Effector CD4-positive, alpha-beta T cell (primary cell): ENCODE results near the gene GPR155.
"Not testable (repeated sequence)": the region's sequence is repeated elsewhere in the genome, so short reads cannot be mapped to it uniquely, and the experiment has no call there.

ENCODE experiments used
- DNase-seq: peaks from one replicate; pipeline ENCODE4 v3.0.0-alpha.2; 2020

Gene GPR155

GRCh38 chr2:174436351-174436750 is 50.5 kb downstream of the GPR155 start:
- DNase-seq = no peak

DNA sequence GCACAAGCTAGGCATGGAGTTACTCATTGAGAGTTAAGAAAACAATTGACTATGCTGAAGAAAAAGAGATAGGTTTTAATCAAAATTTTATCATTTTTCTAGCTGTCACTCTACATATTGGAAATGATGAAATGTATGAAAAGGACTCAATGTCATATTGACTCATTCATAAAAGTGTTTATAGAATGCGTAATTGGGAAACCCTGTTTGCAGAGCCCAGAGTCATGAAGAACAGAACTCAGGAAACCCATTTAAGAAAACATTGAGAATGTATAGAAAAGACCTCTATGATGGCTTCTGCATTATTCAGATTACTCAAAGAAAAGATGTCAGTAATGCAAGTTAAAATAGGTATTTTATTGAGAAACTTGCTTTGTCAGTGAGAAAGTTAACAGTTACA is 54.9 kb downstream of the GPR155 start:
- DNase-seq = no peak

GRCh38 chr2:174430066-174430465 is 56.8 kb downstream of the GPR155 start:
- no peak for DNase-seq

DNA sequence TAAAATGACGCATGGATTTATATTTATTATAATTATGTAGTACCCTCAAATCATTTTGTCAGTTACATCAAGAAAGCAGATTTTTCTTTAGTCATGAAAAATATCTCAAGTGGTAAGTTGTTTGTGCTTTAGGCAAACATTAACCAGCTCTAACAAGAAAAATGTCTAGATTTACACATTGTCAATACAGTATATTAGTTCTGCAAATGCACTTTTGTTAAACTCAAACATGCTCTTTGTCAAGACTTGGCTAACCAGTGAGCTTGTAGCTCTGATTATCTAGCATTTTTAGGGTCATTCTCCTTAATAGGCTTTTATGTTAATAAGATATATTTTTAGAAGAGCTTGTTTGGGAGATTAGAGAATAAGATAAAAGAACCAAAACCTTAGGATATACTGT is 58.6 kb downstream of the GPR155 start:
- no peak for DNase-seq

- DNase-seq = no peak
Measured at GRCh38 chr2:174412256-174412655, 74.6 kb downstream of the GPR155 start.

- not testable (repeated sequence) for DNase-seq
Measured at GRCh38 chr2:174410039-174410438, 76.8 kb downstream of the GPR155 start.

GRCh38 chr2:174403628-174404027 is 83.2 kb downstream of the GPR155 start:
- no peak for DNase-seq

DNA sequence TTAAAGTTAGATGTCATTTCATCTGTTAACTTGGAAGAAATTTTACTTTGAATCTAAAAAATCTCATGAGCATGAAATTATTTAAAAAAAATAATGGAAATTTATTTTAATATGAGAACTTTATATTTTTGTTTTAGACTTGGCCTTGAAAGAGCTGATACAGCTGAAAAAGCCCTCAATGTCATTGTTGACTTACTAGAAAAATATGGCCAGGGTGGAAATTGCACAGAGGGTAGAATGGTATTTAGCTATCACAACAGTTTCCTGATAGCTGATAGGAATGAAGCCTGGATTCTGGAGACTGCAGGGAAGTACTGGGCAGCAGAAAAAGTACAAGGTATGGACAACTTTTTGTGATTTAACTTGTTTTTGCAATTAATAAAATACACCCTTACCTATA is 86.0 kb downstream of the GPR155 start:
- DNase-seq = no peak

- no peak for DNase-seq
Measured at GRCh38 chr2:174399171-174399570, 87.7 kb downstream of the GPR155 start.

- DNase-seq = no peak
Measured at GRCh38 chr2:174397773-174398172, 89.1 kb downstream of the GPR155 start.

DNA sequence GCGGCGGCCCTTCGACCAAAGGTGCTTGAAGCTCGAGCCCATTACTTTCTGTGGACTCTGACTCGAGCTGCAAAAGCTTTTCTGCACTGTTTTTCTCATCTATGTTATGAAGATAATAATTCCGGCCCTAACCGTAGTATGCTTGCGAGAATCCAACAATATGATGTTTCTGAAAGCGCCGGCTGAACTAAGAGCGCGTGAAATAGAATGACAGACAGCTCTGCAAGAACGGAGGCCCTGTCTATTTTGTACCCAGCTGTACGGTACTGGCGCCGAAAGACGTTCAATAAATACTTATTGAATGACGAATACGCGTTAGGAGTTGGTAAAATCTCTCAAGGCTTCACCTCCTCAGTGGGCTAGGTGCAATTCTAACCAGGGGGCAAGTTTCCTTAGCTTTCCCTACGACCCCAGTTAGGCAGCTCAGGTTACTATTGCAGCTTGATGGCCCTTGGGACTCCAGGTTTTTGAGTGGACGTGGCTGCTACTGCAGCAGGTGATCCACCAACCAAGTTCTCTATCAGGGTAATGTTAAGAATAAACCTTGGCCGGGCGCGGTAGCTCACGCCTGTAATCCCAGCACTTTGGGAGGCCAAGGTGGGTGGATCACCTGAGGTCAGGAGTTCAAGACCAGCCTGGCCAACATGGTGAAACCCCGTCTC is 90.7 kb downstream of the GPR155 start:
- DNase-seq = no peak

DNA sequence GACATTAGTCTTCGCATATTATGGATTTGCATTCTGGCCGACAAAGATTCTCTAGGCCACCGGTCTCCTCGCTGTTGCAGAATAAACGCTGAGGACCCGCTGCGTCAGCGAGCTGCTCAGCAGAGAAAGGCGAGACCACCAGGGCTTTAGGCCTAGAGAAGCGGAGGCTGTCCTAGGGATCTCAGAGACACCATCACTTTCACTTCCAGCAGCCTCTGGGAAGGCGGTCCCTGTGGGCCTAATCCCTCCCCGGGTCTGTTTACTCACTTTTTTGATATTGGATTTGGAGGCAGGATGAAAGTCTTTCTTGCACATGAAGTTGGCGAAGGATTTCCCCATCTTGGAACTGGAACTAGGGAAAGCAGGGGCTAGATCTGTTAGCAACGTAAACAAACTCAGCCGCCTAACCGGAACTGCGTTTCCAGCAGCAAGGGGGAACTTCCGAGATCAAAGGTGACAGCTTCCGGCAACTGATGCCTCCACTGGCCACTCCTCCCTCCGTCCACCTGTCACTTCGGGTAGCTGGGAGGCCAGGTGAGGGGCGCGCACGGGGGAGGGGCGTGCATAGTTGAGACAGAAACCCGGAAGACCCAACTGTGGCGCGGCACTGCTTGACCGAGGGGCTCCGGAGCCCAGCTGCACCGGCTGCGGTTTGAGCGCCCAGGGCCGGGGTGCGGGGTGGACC is 91.4 kb downstream of the GPR155 start, which contains the start of gene SCRN3:
SCRN3 (plus strand) TSS at position 447 of the 685 bp plus-strand sequence. CDS start 2,554 bp downstream, outside the sequence.
- peak; percentile 72 for DNase-seq

DNA sequence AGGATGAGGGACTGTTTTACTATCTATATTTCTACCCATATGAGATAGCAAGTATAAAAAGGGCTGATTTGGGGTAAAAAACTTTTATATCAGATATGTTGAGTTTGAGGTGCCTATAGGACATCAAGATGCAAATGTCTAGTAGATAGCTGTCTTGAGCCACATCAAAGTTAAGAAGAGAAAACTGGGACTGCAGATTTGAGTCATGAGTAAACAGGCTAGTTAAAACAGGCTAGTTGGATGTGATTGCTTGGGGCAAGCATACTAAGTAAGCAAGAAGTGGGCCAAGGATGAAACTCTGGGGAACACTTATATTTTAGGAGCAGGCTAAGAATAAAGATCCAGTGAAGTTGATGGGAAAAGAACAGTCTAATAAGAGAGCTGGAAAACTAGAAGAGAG is 94.1 kb downstream of the GPR155 start:
- no peak for DNase-seq

DNA sequence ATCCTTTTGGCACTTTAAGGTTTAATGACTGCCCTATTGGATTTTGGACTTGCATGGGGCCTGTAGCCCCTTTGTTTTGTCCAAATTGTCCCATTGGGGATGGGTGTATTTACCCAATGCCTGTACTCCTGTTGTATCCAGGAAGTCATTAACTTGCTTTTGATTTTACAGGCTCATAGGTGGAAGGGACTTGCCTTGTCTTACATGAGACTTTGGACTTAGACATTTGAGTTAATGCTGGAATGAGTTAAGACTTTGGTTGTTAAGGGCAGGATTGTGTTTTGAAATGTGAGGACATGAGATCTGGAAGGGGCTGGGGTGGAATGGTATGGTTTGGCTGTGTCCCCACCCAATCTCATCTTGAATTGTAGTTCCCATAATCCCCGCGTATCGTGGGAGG is 96.5 kb downstream of the GPR155 start:
- not testable (repeated sequence) for DNase-seq

DNA sequence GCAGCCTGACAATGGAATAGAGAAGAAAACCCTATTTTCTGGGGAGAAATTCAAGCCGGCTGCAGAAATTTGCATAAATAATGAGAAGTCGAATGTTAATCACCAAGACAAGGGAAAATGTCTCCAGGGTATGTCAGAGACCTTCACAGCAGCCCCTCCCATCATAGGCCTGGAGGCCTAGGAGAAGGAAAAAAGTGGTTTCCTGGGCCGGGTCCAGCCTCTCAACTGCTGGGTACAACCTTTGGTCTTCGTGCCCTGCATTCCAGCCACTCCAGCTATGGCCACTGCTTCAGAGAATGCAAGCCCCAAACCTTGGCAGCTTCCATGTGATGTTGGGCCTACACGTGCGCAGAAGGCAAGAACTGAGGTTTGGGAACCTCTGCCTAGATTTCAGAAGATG is 97.3 kb downstream of the GPR155 start:
- DNase-seq = no peak

DNA sequence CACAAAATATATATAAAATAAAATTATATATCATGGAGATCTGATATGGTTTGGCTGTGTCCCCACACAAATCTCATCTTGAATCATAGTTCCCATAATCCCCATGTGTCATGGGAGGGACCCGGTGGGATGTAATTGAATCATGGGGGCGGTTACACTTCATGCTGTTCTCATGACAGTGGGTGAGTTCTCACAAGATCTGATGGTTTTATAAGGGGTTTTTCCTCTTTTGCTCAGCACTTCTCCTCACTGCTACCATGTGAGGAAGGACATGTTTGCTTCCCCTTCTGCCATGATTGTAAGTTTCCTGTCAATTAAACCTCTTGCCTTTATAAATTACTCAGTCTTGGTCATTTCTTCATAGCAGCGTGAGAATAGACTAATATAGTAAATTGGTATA is 98.1 kb downstream of the GPR155 start:
- DNase-seq = not testable (repeated sequence)

GRCh38 chr2:174385201-174385600 is 101.6 kb downstream of the GPR155 start:
- no peak for DNase-seq

DNA sequence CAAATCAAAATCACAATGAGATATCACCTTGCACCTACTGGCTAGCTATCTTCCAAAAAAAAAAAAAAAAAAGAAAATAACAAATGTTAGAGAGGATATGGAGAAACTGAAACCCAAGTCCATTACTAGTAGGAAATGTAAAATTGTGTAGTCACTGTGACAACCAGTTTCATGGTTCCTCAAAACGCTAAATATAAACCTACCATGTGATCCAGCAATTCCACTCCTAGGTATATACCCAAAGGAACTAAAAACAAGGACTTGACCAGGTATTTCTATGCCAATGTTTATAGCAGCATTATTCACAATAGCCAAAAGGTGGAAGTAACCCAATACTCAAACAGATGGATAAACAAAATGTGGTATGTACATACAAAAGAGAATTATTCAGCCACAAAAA is 103.0 kb downstream of the GPR155 start:
- no peak for DNase-seq
